Thyroid gland (tissue), 4 donors: Measurements from ENCODE around the gene CSRP3. TPM values are rescaled to one million over a fixed set of nuclear protein-coding genes. Genes with fewer than 3 reads are reported as not detected.

Experiments used
- DNase-seq, 2 donors: peaks; one replicate each; pipeline ENCODE4 v3.0.0-alpha.2; 2019
- H3K27ac ChIP-seq, 3 donors: fragments of 200-600 bp; sonication (generic); 1 replicate in 2 of 3; 2 replicates in 1 of 3; pipeline ENCODE4 v1.5.1; 2016 to 2019; ENCODE audit warnings: mild to moderate bottlenecking in 1 of 3, moderate library complexity in 1 of 3
- H3K27me3 ChIP-seq: fragments of 200-600 bp; sonication (generic); one replicate; pipeline ENCODE4 v1.5.1; 2019
- H3K36me3 ChIP-seq, 2 donors: fragments of 200-600 bp; sonication (generic); one replicate each; pipeline ENCODE4 v1.5.1; 2016 to 2019
- H3K4me1 ChIP-seq, 2 donors: fragments of 200-600 bp; sonication (generic); one replicate each; pipeline ENCODE4 v1.5.1; 2017 to 2019
- H3K4me3 ChIP-seq, 3 donors: fragments of 200-600 bp; sonication (generic); replicated peaks in 1 of 3; 1 replicate in 2 of 3; 2 replicates in 1 of 3; pipeline ENCODE4 v1.5.1; 2016; ENCODE audit warnings: mild to moderate bottlenecking in 1 of 3
- H3K9me3 ChIP-seq: fragments of 200-600 bp; sonication (generic); one replicate; pipeline ENCODE4 v1.5.1; 2017
- POLR2A ChIP-seq, 2 donors: fragments of 450-650 bp; IDR thresholded peaks; one replicate each; pipeline ENCODE4 v1.6.1; 2017; ENCODE audit warnings: antibody characterized with exemption in 2 of 2, mild to moderate bottlenecking in 2 of 2, moderate library complexity in 1 of 2
- WGBS, 2 donors: methylation state at CpG; one replicate each; pipeline ENCODE4 v1.1.5; 2017; 5-methylcytosine and 5-hydroxymethylcytosine counted together
- intact Hi-C: fragments of 100-400 bp; cut with DNase I; formaldehyde crosslinking; loops from one replicate; pipeline ENCODE4 v1.15.1; 2023
- total RNA-seq, 4 donors: library from RNA; depleted of rRNA; stranded (reverse); fragments of >200 nt; gene quantifications; one replicate each; pipeline ENCODE4 v1.2.3, GENCODE V29; 2016
- TF ChIP-seq, protein P1 (sequence below), 6 experiments: fragments of 200-600 bp in 3 of 6; fragments of 450-650 bp in 3 of 6; sonication (generic) in 3 of 6; IDR thresholded peaks; one replicate each; pipeline ENCODE4 v1.5.1; 2016 to 2019; ENCODE audit warnings: antibody characterized with exemption in 6 of 6, mild to moderate bottlenecking in 2 of 6, inconsistent platforms in 1 of 6, moderate library complexity in 1 of 6

CSRP3 gene
- total RNA-seq, 4 donors from 2014 or later, result not detected

- no peaks in the 10 kb centered on the region for H3K27me3 ChIP-seq
- intact Hi-C loops, result no loop called here
- DNase-seq, result no peak
- no peak overlapping the region for H3K27ac ChIP-seq
- H3K4me3 ChIP-seq, result no peak overlapping the region
- WGBS, 2 donors, result 77 to 79% methylated on average over 2 of the region's 2 CpGs
- TF ChIP-seq POLR2A (IDR thresholded peaks at IDR 0.05), result no peak
- TF ChIP-seq, protein P1, sequence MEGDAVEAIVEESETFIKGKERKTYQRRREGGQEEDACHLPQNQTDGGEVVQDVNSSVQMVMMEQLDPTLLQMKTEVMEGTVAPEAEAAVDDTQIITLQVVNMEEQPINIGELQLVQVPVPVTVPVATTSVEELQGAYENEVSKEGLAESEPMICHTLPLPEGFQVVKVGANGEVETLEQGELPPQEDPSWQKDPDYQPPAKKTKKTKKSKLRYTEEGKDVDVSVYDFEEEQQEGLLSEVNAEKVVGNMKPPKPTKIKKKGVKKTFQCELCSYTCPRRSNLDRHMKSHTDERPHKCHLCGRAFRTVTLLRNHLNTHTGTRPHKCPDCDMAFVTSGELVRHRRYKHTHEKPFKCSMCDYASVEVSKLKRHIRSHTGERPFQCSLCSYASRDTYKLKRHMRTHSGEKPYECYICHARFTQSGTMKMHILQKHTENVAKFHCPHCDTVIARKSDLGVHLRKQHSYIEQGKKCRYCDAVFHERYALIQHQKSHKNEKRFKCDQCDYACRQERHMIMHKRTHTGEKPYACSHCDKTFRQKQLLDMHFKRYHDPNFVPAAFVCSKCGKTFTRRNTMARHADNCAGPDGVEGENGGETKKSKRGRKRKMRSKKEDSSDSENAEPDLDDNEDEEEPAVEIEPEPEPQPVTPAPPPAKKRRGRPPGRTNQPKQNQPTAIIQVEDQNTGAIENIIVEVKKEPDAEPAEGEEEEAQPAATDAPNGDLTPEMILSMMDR (IDR thresholded peaks at IDR 0.05), result no peak
- no peaks in the 10 kb centered on the region for H3K4me1 ChIP-seq
- no peaks in the 10 kb centered on the region for H3K9me3 ChIP-seq
- no peaks in the 10 kb centered on the region for H3K36me3 ChIP-seq
These were observed 16.7 kb downstream of the CSRP3 start for GRCh38 chr11:19185036-19185435.

DNA sequence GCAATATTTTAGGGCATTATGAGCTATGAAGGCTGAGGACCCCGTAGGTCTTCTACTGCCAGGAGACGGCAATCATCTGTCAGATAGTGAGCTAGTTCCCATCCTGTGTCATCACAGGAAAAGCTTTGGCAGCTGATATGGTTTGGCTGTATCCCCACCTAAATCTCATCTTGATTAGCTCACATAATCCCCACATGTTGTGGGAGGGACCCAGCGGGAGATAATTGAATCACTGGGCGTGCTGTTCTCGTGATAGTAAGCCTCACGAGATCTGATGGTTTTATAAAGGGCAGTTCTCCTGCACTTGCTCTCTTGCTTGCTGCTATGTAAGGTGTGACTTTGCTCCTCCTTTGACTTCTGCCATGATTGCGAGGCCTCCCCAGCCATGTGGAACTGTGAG is 18.1 kb downstream of the CSRP3 start:
- H3K27me3 ChIP-seq, result no peaks in the 10 kb centered on the region
- no peaks in the 10 kb centered on the region for H3K4me1 ChIP-seq
- H3K9me3 ChIP-seq, result no peaks in the 10 kb centered on the region
- no peak overlapping the region for H3K4me3 ChIP-seq
- H3K36me3 ChIP-seq, result no peaks in the 10 kb centered on the region
- TF ChIP-seq, protein P1 (IDR thresholded peaks at IDR 0.05), result no peak
- TF ChIP-seq POLR2A (IDR thresholded peaks at IDR 0.05), result no peak
- DNase-seq, result no peak
- intact Hi-C loops, result no loop called here
- no peak overlapping the region for H3K27ac ChIP-seq
- 88 to 89% methylated on average over 7 of the region's 7 CpGs for WGBS, 2 donors

DNA sequence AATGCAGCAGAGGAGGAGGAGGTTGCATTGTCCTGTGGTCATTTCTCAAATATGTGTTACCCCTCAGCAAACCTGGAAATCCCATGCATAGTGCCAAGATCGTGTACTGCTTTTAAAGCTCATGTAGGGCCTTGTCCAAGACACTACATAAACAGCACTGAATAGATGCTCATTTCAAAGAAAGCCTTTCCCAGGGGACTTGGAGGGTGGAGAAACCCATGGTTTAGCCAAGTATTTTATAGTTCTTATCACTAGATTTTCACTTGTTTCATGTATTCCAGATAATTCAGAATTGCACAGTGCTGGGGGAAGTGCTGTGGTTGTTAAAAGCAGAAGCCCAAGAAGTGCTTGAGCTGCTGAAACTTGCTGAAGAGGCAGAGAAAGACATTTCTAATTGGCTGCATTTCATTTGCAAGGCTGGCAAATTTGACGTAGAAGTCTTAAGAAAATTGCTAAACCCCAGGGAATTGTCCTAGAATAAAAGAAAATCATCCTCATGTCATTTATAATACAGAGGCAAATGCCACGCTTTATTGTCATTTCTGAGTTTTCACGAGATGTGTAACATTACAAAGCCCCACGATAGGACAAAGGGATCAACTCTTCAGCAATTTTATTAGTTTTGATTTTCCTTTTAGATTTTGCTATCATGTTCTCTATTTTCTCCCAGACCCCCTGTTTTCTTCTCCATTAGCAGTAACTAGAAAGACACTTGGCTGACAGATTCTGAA is 20.1 kb downstream of the CSRP3 start:
- H3K27me3 ChIP-seq, result no peaks in the 10 kb centered on the region
- no peaks in the 10 kb centered on the region for H3K9me3 ChIP-seq
- no peaks in the 10 kb centered on the region for H3K36me3 ChIP-seq
- DNase-seq, result no peak
- no peaks in the 10 kb centered on the region for H3K4me1 ChIP-seq
- TF ChIP-seq, protein P1 (IDR thresholded peaks at IDR 0.05), result no peak
- TF ChIP-seq POLR2A (IDR thresholded peaks at IDR 0.05), result no peak
- WGBS, 2 donors, result 74 to 81% methylated on average over 5 of the region's 5 CpGs
- H3K27ac ChIP-seq, result no peak overlapping the region
- intact Hi-C loops, result no loop called here
- no peak overlapping the region for H3K4me3 ChIP-seq

DNA sequence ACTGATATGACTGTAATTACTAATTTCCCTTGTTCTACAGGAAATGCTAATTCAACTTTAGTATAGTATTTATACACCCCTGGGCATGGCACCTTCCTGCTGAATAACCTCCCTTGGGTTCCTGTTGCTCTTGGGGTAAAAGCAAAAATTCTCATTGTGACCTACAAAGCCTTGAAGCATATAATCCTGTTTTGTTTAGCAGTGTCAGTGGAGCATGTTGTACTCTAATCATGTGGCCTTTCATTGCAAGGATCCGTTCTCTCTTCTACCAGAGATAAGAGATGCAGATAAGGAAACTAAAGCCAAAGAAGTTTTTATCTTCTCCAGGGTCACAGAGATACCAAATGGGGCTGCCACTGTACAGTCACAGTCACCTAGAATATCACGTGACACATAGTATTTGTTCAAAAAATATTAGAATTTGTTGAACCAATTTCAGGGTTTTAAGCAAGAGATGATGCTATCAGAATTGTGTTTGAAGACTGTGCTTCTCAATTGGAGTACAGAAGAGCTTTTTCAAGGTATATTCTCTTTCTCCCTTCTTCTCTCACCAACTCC is 25.1 kb downstream of the CSRP3 start:
- TF ChIP-seq POLR2A (IDR thresholded peaks at IDR 0.05), result no peak
- TF ChIP-seq, protein P1 (IDR thresholded peaks at IDR 0.05), result no peak
- Histone ChIP-seq H3K36me3 (peaks cover 6% of the 10 kb centered on the region in 2 donors), H3K4me3 (no peak overlapping the region), H3K27me3 (no peaks in the 10 kb centered on the region), H3K27ac (no peak overlapping the region), H3K9me3 (no peaks in the 10 kb centered on the region), H3K4me1 (no peaks in the 10 kb centered on the region)
- intact Hi-C loops, result no loop called here
- DNase-seq, result no peak
- 82 to 86% methylated on average over 2 of the region's 2 CpGs for WGBS, 2 donors

GRCh38 chr11:19173964-19174638 is 27.7 kb downstream of the CSRP3 start:
- peaks cover 6% of the 10 kb centered on the region in 2 donors for H3K36me3 ChIP-seq
- no peak for DNase-seq

More at GRCh38 chr11:19173964-19174638, 27.7 kb downstream of the CSRP3 start:
- Histone ChIP-seq H3K4me3 (no peak overlapping the region), H3K27ac (no peak overlapping the region), H3K9me3 (no peaks in the 10 kb centered on the region), H3K4me1 (no peaks in the 10 kb centered on the region), H3K27me3 (no peaks in the 10 kb centered on the region)
- 95 to 98% methylated on average over 7 of the region's 7 CpGs for WGBS, 2 donors
- intact Hi-C loops, result no loop called here
- TF ChIP-seq POLR2A (IDR thresholded peaks at IDR 0.05), result no peak
- TF ChIP-seq, protein P1 (IDR thresholded peaks at IDR 0.05), result no peak
